Measurements from ENCODE around the gene TIMM17B.
"Not testable (repeated sequence)": the region's sequence is repeated elsewhere in the genome, so short reads cannot be mapped to it uniquely, and the experiment has no call there.

TIMM17B gene

DNA sequence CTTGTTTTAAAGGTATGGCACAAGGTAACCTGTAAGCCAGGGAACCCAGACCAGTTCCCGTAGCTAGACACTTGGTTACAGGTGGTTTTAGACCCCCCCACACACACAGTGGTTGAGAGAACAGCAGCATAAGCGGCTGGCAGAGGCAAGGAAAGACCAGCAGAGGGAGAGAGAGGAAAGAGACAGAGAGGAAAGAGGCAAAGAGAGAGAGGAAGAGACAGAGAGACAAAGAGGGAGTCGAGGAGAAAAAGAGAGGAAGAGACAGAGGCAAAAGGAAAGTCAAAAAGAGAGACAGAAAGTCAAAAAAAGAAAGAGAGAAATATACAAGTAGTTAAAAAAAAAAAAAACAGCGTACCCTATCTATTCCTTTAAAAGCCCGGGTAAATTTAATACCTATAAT lies 42.7 kb downstream of the TIMM17B start:
- Histone ChIP-seq H3K79me1 (replicated peaks; ENCODE audit: low read length, poor library complexity, severe bottlenecking) (no peaks in the 10 kb centered on the region), H3K36me3 (ENCODE audit: control insufficient read depth in 1 of 2, insufficient read depth in 2 of 2, low read depth in 1 of 2, low read length in 2 of 2) (no peaks in the 10 kb centered on the region), H3K27ac (ENCODE audit: low read length, poor library complexity, severe bottlenecking) (no peak overlapping the region), H2AK5ac (ENCODE audit: low read length, severe bottlenecking) (no peak overlapping the region), H3K27me3 (ENCODE audit: control insufficient read depth in 1 of 2, insufficient read depth in 1 of 2, low read length in 2 of 2) (peaks cover 0 to 20% of the 10 kb centered on the region in 2 experiments), H3K9me3 (ENCODE audit: control insufficient read depth, low read length) (no peaks in the 10 kb centered on the region), H2BK15ac (ENCODE audit: low read depth, poor library complexity, severe bottlenecking) (no peak overlapping the region), H2BK12ac (ENCODE audit: low read length in 2 of 2) (no peak overlapping the region), H3K18ac (ENCODE audit: low read depth in 1 of 2, low read length in 2 of 2) (no peak overlapping the region), H2AFZ (ENCODE audit: low read depth, low read length) (no peak overlapping the region), H2BK5ac (ENCODE audit: low read depth, low read length, poor library complexity, severe bottlenecking) (no peak overlapping the region), H2BK120ac (ENCODE audit: low read depth, low read length) (no peak overlapping the region), H4K91ac (ENCODE audit: low read length) (no peak overlapping the region), H3K4me3 (ENCODE audit: insufficient read depth in 1 of 2, low read depth in 1 of 2, low read length in 2 of 2) (no peak overlapping the region), H3K14ac (ENCODE audit: low read length in 2 of 2) (no peak overlapping the region), H4K8ac (ENCODE audit: low read length) (no peak overlapping the region), H3K4me1 (ENCODE audit: control insufficient read depth, insufficient read depth, low read depth, low read length) (no peaks in the 10 kb centered on the region), H3K9ac (ENCODE audit: low read length) (no peak overlapping the region), H3K4me2 (ENCODE audit: low read length, poor library complexity, severe bottlenecking) (no peak overlapping the region), H3K23ac (ENCODE audit: low read length in 2 of 2) (no peak overlapping the region), H3K4ac (ENCODE audit: low read depth in 1 of 2, low read length in 2 of 2) (no peak overlapping the region)
- DNase-seq = peak; percentile 28
- 77% methylated on average over 2 of the region's 5 CpGs for WGBS

DNA sequence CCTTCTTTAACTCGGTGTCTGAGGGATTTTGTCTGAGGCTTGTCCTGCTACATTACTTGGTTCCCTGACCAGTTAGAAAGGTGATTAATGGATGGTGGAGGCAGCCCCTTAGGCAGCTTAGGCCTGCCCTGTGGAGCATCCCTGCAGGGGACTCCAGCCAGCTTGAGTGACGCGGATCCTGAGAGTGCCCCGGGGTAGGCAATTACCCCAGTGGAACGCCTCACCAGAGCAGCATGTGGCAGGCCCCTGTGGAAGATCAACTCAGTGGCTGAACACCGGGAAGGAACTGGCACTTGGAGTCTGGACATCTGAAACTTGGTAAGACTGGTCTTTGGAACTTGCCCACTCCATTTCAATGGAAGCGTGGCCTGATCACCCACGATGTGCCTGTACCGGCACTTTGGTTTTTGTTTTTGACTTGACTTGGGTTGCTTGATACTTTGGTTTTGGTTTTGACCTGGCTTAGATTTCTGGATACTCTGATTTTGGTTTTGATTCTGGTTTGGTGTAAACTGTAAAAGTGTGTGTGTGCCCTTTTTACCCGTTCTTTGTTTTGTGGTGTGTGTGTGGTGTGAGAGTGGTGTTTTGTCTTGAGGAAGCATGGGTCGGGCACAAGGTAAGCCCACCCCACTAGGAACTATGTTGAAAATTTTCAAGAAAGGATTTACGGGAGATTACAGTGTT lies 43.3 kb downstream of the TIMM17B start:
- not testable (repeated sequence) for H2AFZ ChIP-seq (ENCODE audit: low read depth, low read length)

DNA sequence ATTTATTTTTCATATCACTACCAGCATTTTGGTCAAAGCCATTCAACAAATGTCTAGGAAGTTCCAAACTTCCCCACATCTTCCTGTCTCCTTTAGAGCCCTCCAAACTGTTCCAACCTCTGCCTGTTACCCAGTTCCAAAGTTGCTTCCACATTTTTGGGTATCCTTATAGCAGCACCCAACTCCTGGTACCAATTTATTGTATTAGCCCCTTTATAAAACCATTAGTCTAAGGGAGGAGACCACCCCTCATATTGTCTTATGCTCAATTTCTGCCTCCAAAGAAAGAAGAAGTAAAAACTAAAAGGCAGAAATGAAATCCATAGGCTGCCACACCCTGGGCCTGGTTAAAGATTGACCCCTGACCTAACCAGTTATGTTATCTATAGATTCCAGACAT lies 44.1 kb downstream of the TIMM17B start:
- not testable (repeated sequence) for H2BK120ac ChIP-seq (ENCODE audit: low read depth, low read length); H3K4me1 ChIP-seq (ENCODE audit: control insufficient read depth, insufficient read depth, low read depth, low read length); DNase-seq; H4K8ac ChIP-seq (ENCODE audit: low read length); H3K27ac ChIP-seq (ENCODE audit: low read length, poor library complexity, severe bottlenecking); H3K9ac ChIP-seq (ENCODE audit: low read length); H3K14ac ChIP-seq (ENCODE audit: low read length in 2 of 2); H3K79me1 ChIP-seq (replicated peaks; ENCODE audit: low read length, poor library complexity, severe bottlenecking); H2BK5ac ChIP-seq (ENCODE audit: low read depth, low read length, poor library complexity, severe bottlenecking); H2BK15ac ChIP-seq (ENCODE audit: low read depth, poor library complexity, severe bottlenecking); H3K9me3 ChIP-seq (ENCODE audit: control insufficient read depth, low read length); H2AK5ac ChIP-seq (ENCODE audit: low read length, severe bottlenecking); H3K4ac ChIP-seq (ENCODE audit: low read depth in 1 of 2, low read length in 2 of 2); H4K91ac ChIP-seq (ENCODE audit: low read length); H3K36me3 ChIP-seq (ENCODE audit: control insufficient read depth in 1 of 2, insufficient read depth in 2 of 2, low read depth in 1 of 2, low read length in 2 of 2); H3K23ac ChIP-seq (ENCODE audit: low read length in 2 of 2); H3K4me3 ChIP-seq (ENCODE audit: insufficient read depth in 1 of 2, low read depth in 1 of 2, low read length in 2 of 2); H3K4me2 ChIP-seq (ENCODE audit: low read length, poor library complexity, severe bottlenecking); H2AFZ ChIP-seq (ENCODE audit: low read depth, low read length); H2BK12ac ChIP-seq (ENCODE audit: low read length in 2 of 2); H3K18ac ChIP-seq (ENCODE audit: low read depth in 1 of 2, low read length in 2 of 2)
- peaks cover 0 to 16% of the 10 kb centered on the region in 2 experiments for H3K27me3 ChIP-seq (ENCODE audit: control insufficient read depth in 1 of 2, insufficient read depth in 1 of 2, low read length in 2 of 2)

More for the DNA sequence above, 43.3 kb downstream of the TIMM17B start:
- not testable (repeated sequence) for H3K4ac ChIP-seq (ENCODE audit: low read depth in 1 of 2, low read length in 2 of 2); H4K91ac ChIP-seq (ENCODE audit: low read length); H3K4me3 ChIP-seq (ENCODE audit: insufficient read depth in 1 of 2, low read depth in 1 of 2, low read length in 2 of 2); H4K8ac ChIP-seq (ENCODE audit: low read length); H3K4me2 ChIP-seq (ENCODE audit: low read length, poor library complexity, severe bottlenecking); H3K9me3 ChIP-seq (ENCODE audit: control insufficient read depth, low read length); H3K23ac ChIP-seq (ENCODE audit: low read length in 2 of 2); DNase-seq; H3K36me3 ChIP-seq (ENCODE audit: control insufficient read depth in 1 of 2, insufficient read depth in 2 of 2, low read depth in 1 of 2, low read length in 2 of 2); H2AK5ac ChIP-seq (ENCODE audit: low read length, severe bottlenecking); H3K79me1 ChIP-seq (replicated peaks; ENCODE audit: low read length, poor library complexity, severe bottlenecking); H2BK120ac ChIP-seq (ENCODE audit: low read depth, low read length); H3K9ac ChIP-seq (ENCODE audit: low read length); H3K14ac ChIP-seq (ENCODE audit: low read length in 2 of 2); H2BK5ac ChIP-seq (ENCODE audit: low read depth, low read length, poor library complexity, severe bottlenecking); H3K18ac ChIP-seq (ENCODE audit: low read depth in 1 of 2, low read length in 2 of 2); H3K27ac ChIP-seq (ENCODE audit: low read length, poor library complexity, severe bottlenecking); H2BK15ac ChIP-seq (ENCODE audit: low read depth, poor library complexity, severe bottlenecking); H3K4me1 ChIP-seq (ENCODE audit: control insufficient read depth, insufficient read depth, low read depth, low read length); H2BK12ac ChIP-seq (ENCODE audit: low read length in 2 of 2)
- peaks cover 0 to 17% of the 10 kb centered on the region in 2 experiments for H3K27me3 ChIP-seq (ENCODE audit: control insufficient read depth in 1 of 2, insufficient read depth in 1 of 2, low read length in 2 of 2)
- 93% methylated on average over 12 of the region's 12 CpGs for WGBS

- H3K14ac ChIP-seq (ENCODE audit: low read length in 2 of 2) = no peak overlapping the region
- no peak overlapping the region for H3K23ac ChIP-seq (ENCODE audit: low read length in 2 of 2)
- H2BK12ac ChIP-seq (ENCODE audit: low read length in 2 of 2) = no peak overlapping the region
- no peak overlapping the region for H3K9ac ChIP-seq (ENCODE audit: low read length)
- no peaks in the 10 kb centered on the region for H3K4me1 ChIP-seq (ENCODE audit: control insufficient read depth, insufficient read depth, low read depth, low read length)
- no peak overlapping the region for H3K4me2 ChIP-seq (ENCODE audit: low read length, poor library complexity, severe bottlenecking)
- H3K4me3 ChIP-seq (ENCODE audit: insufficient read depth in 1 of 2, low read depth in 1 of 2, low read length in 2 of 2) = no peak overlapping the region
- no peak overlapping the region for H3K27ac ChIP-seq (ENCODE audit: low read length, poor library complexity, severe bottlenecking)
- H3K79me1 ChIP-seq (replicated peaks; ENCODE audit: low read length, poor library complexity, severe bottlenecking) = no peaks in the 10 kb centered on the region
- H3K27me3 ChIP-seq (ENCODE audit: control insufficient read depth in 1 of 2, insufficient read depth in 1 of 2, low read length in 2 of 2) = peaks cover 0 to 16% of the 10 kb centered on the region in 2 experiments
- H3K9me3 ChIP-seq (ENCODE audit: control insufficient read depth, low read length) = no peaks in the 10 kb centered on the region
- WGBS = 84% methylated on average over 7 of the region's 7 CpGs
- no peak overlapping the region for H4K91ac ChIP-seq (ENCODE audit: low read length)
- H3K4ac ChIP-seq (ENCODE audit: low read depth in 1 of 2, low read length in 2 of 2) = no peak overlapping the region
- no peaks in the 10 kb centered on the region for H3K36me3 ChIP-seq (ENCODE audit: control insufficient read depth in 1 of 2, insufficient read depth in 2 of 2, low read depth in 1 of 2, low read length in 2 of 2)
- H2AFZ ChIP-seq (ENCODE audit: low read depth, low read length) = no peak overlapping the region
- no peak overlapping the region for H4K8ac ChIP-seq (ENCODE audit: low read length)
- no peak overlapping the region for H2BK120ac ChIP-seq (ENCODE audit: low read depth, low read length)
- no peak overlapping the region for H2BK15ac ChIP-seq (ENCODE audit: low read depth, poor library complexity, severe bottlenecking)
- H2BK5ac ChIP-seq (ENCODE audit: low read depth, low read length, poor library complexity, severe bottlenecking) = no peak overlapping the region
- no peak overlapping the region for H2AK5ac ChIP-seq (ENCODE audit: low read length, severe bottlenecking)
- DNase-seq = no peak
- no peak overlapping the region for H3K18ac ChIP-seq (ENCODE audit: low read depth in 1 of 2, low read length in 2 of 2)
Observed at GRCh38 chrX:48852857-48853256, 44.7 kb downstream of the TIMM17B start.
